ENCODE results near the gene RBMS3.

DNA sequence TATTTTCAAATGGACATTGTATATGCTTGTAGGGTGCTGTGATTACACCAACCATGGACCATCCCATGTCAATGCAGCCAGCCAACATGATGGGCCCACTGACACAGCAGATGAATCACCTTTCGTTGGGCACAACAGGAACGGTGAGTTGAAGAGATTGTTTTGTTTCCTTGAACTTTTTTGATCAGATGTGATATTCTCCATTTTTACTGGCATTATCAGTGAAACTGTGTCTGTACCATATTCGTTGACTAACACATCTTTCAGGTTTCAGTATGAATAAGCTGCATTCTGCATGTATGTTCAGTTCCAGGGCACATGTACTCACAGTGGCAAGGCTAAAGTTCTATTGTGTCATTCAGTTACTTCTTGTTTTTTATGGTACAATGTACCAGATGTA lies 655.2 kb downstream of the RBMS3 start:
- TF ChIP-seq, protein P1, sequence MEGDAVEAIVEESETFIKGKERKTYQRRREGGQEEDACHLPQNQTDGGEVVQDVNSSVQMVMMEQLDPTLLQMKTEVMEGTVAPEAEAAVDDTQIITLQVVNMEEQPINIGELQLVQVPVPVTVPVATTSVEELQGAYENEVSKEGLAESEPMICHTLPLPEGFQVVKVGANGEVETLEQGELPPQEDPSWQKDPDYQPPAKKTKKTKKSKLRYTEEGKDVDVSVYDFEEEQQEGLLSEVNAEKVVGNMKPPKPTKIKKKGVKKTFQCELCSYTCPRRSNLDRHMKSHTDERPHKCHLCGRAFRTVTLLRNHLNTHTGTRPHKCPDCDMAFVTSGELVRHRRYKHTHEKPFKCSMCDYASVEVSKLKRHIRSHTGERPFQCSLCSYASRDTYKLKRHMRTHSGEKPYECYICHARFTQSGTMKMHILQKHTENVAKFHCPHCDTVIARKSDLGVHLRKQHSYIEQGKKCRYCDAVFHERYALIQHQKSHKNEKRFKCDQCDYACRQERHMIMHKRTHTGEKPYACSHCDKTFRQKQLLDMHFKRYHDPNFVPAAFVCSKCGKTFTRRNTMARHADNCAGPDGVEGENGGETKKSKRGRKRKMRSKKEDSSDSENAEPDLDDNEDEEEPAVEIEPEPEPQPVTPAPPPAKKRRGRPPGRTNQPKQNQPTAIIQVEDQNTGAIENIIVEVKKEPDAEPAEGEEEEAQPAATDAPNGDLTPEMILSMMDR (IDR thresholded peaks at IDR 0.05): no peak
- TF ChIP-seq POLR2A (IDR thresholded peaks at IDR 0.05) (no peak), POLR2AphosphoS5 (IDR thresholded peaks at IDR 0.05) (no peak)
